GM10847 (cell line): ENCODE measurements around the gene NPAS3.

ENCODE experiments used
- POLR2A ChIP-seq: IDR thresholded peaks from 2 replicates; pipeline ENCODE4 v1.6.1; 2011; ENCODE audit not compliant: insufficient read length; ENCODE audit errors: extremely low read depth

NPAS3 gene

GRCh38 chr14:33762161-33762851 is 823.6 kb downstream of the NPAS3 start:
- no peak for TF ChIP-seq POLR2A

GRCh38 chr14:33764876-33765650 is 826.4 kb downstream of the NPAS3 start:
- no peak for TF ChIP-seq POLR2A

GRCh38 chr14:33767586-33768457 is 829.1 kb downstream of the NPAS3 start:
- no peak for TF ChIP-seq POLR2A

GRCh38 chr14:33768458-33768830 is 829.8 kb downstream of the NPAS3 start:
- TF ChIP-seq POLR2A, result no peak

- no peak for TF ChIP-seq POLR2A
Measured at GRCh38 chr14:33773205-33774030, 834.7 kb downstream of the NPAS3 start.

GRCh38 chr14:33774161-33774560 is 835.5 kb downstream of the NPAS3 start:
- no peak for TF ChIP-seq POLR2A

GRCh38 chr14:33774723-33775470 is 836.2 kb downstream of the NPAS3 start:
- no peak for TF ChIP-seq POLR2A

GRCh38 chr14:33776871-33777270 is 838.2 kb downstream of the NPAS3 start:
- TF ChIP-seq POLR2A, result no peak

- no peak for TF ChIP-seq POLR2A
Measured at GRCh38 chr14:33777681-33778080, 839.0 kb downstream of the NPAS3 start.

GRCh38 chr14:33780035-33780434 is 841.4 kb downstream of the NPAS3 start:
- no peak for TF ChIP-seq POLR2A

GRCh38 chr14:33781236-33781635 is 842.6 kb downstream of the NPAS3 start:
- TF ChIP-seq POLR2A, result no peak

- TF ChIP-seq POLR2A, result no peak
Measured at GRCh38 chr14:33782923-33783322, 844.2 kb downstream of the NPAS3 start.

GRCh38 chr14:33786091-33786825 is 847.6 kb downstream of the NPAS3 start:
- no peak for TF ChIP-seq POLR2A
